NCI-H345 (cell line): ENCODE data around the gene MYO18B.

Source experiments
- DNase-seq: peaks from one replicate; lab custom pipeline; 2025; lab: John Stamatoyannopoulos, UW

MYO18B gene

GRCh38 chr22:25849522-25849921, 107.5 kb downstream of the MYO18B start:
- no peak for DNase-seq

GRCh38 chr22:25852223-25852622, 110.2 kb downstream of the MYO18B start:
- no peak for DNase-seq

- DNase-seq: no peak
Observed at GRCh38 chr22:25853078-25853477, 111.1 kb downstream of the MYO18B start.

- no peak for DNase-seq
Observed at GRCh38 chr22:25853501-25854284, 111.7 kb downstream of the MYO18B start.

GRCh38 chr22:25869771-25870170, 127.8 kb downstream of the MYO18B start:
- no peak for DNase-seq

GRCh38 chr22:25874327-25874726, 132.3 kb downstream of the MYO18B start:
- no peak for DNase-seq

GRCh38 chr22:25875461-25875860, 133.5 kb downstream of the MYO18B start:
- DNase-seq: no peak

- DNase-seq: no peak
Observed at GRCh38 chr22:25876871-25877270, 134.9 kb downstream of the MYO18B start.

- peak; percentile 46 for DNase-seq
Observed at GRCh38 chr22:25878933-25879332, 136.9 kb downstream of the MYO18B start.

GRCh38 chr22:25880524-25880923, 138.5 kb downstream of the MYO18B start:
- no peak for DNase-seq

- no peak for DNase-seq
Observed at GRCh38 chr22:25881210-25881755, 139.3 kb downstream of the MYO18B start.

GRCh38 chr22:25882360-25882759, 140.4 kb downstream of the MYO18B start:
- DNase-seq: no peak

- DNase-seq: no peak
Observed at GRCh38 chr22:25883482-25884033, 141.6 kb downstream of the MYO18B start.

- DNase-seq: no peak
Observed at GRCh38 chr22:25884121-25884520, 142.1 kb downstream of the MYO18B start.

GRCh38 chr22:25888399-25889054, 146.5 kb downstream of the MYO18B start:
- DNase-seq: no peak

- DNase-seq: no peak
Observed at GRCh38 chr22:25890651-25891050, 148.7 kb downstream of the MYO18B start.

- DNase-seq: peak; percentile 19
Observed at GRCh38 chr22:25892678-25893077, 150.7 kb downstream of the MYO18B start.

GRCh38 chr22:25895678-25896077, 153.7 kb downstream of the MYO18B start:
- DNase-seq: no peak

GRCh38 chr22:25896098-25896497, 154.1 kb downstream of the MYO18B start:
- DNase-seq: no peak

- DNase-seq: no peak
Observed at GRCh38 chr22:25896592-25896991, 154.6 kb downstream of the MYO18B start.

- no peak for DNase-seq
Observed at GRCh38 chr22:25898707-25899365, 156.8 kb downstream of the MYO18B start.

GRCh38 chr22:25899566-25899965, 157.6 kb downstream of the MYO18B start:
- no peak for DNase-seq
